K562 treated with DMSO at 1 percent for 12 hours (cell line): Measurements from ENCODE around the gene UBE2QL1. TPM values are rescaled to one million over a fixed set of nuclear protein-coding genes. Genes with fewer than 3 reads are reported as not detected.

Experiments
- total RNA-seq: library from RNA; unstranded; fragments of 300-600 nt; gene quantifications from 2 replicates; pipeline ENCODE4 v1.2.3, GENCODE V29; 2022; ENCODE audit not compliant: insufficient read depth

UBE2QL1 gene, protein sequence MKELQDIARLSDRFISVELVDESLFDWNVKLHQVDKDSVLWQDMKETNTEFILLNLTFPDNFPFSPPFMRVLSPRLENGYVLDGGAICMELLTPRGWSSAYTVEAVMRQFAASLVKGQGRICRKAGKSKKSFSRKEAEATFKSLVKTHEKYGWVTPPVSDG
- 0.14 and 0.17 TPM in 2 replicates for total RNA-seq

DNA sequence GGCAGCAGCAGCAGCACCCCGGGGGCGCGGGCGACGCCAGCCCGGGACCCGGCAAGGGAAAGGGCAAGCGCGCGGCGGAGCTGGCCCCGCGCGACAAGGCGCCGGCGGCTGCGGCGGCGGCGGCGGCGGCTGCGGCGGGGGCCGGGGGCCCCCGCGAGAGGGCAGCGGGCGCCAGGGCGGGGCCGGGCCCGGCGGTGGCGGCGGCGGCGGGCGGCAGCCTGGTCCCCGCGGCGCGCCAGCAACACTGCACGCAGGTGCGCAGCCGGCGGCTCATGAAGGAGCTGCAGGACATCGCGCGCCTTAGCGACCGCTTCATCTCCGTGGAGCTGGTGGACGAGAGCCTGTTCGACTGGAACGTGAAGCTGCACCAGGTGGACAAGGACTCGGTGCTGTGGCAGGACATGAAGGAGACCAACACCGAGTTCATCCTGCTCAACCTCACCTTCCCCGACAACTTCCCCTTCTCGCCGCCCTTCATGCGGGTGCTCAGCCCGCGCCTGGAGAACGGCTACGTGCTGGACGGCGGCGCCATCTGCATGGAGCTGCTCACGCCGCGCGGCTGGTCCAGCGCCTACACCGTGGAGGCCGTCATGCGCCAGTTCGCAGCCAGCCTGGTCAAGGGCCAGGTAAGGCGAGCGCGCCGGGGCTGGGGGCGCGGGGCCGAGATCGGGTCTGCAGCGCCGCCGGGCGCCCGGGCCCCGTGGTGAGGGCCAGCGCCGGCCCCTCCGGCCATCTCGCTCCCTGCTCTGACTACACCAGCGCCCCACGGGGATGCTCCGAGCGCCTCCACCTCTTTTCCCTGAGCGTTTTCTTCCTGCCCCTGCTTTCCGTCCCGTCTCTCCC is at the start of gene UBE2QL1:
UBE2QL1 (plus strand) TSS at position 238 of the 843 bp plus-strand sequence; CDS start at position 273, 35 bp downstream.

Other genes starting within 250 kb of the UBE2QL1 start
- gene MED10, start 70.3 kb upstream of the UBE2QL1 start, total RNA-seq: 53.4 and 67.6 TPM in 2 replicates
- 30.3 and 51.1 TPM in 2 replicates for gene NSUN2, start 184.2 kb downstream of the UBE2QL1 start, total RNA-seq
- 14.8 and 26.9 TPM in 2 replicates for gene SRD5A1, start 184.6 kb downstream of the UBE2QL1 start, total RNA-seq